ENCODE measurements around the gene INPP5B. TPM values are rescaled to one million over a fixed set of nuclear protein-coding genes. Genes with fewer than 3 reads are reported as not detected.

Gene INPP5B
- total and polyA plus RNA-seq, 10 of the 15 experiments (the other 5 are each of a cell fraction or from before 2014, with no cell fraction given): 10.9 to 54.4 (median 26.9) TPM

DNA sequence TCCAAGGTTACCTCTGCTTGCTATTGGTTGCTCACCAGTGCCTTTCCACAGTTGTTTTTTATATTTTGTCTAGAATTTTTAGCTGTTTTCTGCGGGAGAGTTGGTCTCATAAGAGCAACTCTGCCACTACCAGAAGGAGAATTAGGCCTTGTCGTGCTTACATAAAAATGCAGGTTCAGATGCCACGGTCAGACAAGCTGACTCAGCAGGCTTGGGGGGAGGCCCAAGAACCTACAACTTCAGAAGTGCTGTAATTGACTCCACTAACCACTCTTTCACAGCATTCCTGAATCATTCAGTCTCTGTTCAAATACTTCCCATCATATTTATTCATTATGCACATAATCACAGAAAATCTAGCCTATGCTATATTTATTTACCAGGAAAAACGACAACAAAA is 115.7 kb downstream of the INPP5B start:
- ChIA-PET RAD21 (ENCODE audit: unreplicated experiment) (no interaction called here), CTCF (interaction anchor here (1.3 to 2.2 kb wide), 2 partner anchors 24 to 29 kb away, joined by 6 to 8 read pairs; partner anchors contain the start of genes C1orf122 and MTF1)
- 90% methylated on average over 4 of the region's 4 CpGs for WGBS (ENCODE audit: insufficient coverage, insufficient replicate concordance, low lambda C conversion rate, missing lambda C conversion rate)
- TF ChIP-seq POLR2A (IDR thresholded peaks at IDR 0.05; ENCODE audit: low read depth, low read length): no peak
- TF ChIP-seq SMARCA5 (IDR thresholded peaks at IDR 0.05): no peak
- TF ChIP-seq HDAC2 (IDR thresholded peaks at IDR 0.05): no peak
- TF ChIP-seq RAD21 (IDR thresholded peaks at IDR 0.05; ENCODE audit: insufficient read depth, low read depth, low read length): no peak
- TF ChIP-seq EZH2 (IDR thresholded peaks at IDR 0.05; ENCODE audit: borderline replicate concordance, control insufficient read depth, low read depth, low read length): no peak
- TF ChIP-seq, protein P1, sequence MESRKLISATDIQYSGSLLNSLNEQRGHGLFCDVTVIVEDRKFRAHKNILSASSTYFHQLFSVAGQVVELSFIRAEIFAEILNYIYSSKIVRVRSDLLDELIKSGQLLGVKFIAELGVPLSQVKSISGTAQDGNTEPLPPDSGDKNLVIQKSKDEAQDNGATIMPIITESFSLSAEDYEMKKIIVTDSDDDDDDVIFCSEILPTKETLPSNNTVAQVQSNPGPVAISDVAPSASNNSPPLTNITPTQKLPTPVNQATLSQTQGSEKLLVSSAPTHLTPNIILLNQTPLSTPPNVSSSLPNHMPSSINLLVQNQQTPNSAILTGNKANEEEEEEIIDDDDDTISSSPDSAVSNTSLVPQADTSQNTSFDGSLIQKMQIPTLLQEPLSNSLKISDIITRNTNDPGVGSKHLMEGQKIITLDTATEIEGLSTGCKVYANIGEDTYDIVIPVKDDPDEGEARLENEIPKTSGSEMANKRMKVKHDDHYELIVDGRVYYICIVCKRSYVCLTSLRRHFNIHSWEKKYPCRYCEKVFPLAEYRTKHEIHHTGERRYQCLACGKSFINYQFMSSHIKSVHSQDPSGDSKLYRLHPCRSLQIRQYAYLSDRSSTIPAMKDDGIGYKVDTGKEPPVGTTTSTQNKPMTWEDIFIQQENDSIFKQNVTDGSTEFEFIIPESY (IDR thresholded peaks at IDR 0.05): no peak
- TF ChIP-seq, protein P2, sequence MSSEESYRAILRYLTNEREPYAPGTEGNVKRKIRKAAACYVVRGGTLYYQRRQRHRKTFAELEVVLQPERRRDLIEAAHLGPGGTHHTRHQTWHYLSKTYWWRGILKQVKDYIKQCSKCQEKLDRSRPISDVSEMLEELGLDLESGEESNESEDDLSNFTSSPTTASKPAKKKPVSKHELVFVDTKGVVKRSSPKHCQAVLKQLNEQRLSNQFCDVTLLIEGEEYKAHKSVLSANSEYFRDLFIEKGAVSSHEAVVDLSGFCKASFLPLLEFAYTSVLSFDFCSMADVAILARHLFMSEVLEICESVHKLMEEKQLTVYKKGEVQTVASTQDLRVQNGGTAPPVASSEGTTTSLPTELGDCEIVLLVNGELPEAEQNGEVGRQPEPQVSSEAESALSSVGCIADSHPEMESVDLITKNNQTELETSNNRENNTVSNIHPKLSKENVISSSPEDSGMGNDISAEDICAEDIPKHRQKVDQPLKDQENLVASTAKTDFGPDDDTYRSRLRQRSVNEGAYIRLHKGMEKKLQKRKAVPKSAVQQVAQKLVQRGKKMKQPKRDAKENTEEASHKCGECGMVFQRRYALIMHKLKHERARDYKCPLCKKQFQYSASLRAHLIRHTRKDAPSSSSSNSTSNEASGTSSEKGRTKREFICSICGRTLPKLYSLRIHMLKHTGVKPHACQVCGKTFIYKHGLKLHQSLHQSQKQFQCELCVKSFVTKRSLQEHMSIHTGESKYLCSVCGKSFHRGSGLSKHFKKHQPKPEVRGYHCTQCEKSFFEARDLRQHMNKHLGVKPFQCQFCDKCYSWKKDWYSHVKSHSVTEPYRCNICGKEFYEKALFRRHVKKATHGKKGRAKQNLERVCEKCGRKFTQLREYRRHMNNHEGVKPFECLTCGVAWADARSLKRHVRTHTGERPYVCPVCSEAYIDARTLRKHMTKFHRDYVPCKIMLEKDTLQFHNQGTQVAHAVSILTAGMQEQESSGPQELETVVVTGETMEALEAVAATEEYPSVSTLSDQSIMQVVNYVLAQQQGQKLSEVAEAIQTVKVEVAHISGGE (CRISPR knock-in tag; IDR thresholded peaks at IDR 0.05): no peak
- TF ChIP-seq ZSCAN29 (IDR thresholded peaks at IDR 0.05): no peak
- TF ChIP-seq TBL1XR1 (IDR thresholded peaks at IDR 0.05; ENCODE audit: low read depth, low read length): no peak
- TF ChIP-seq STAT1 (conservative IDR thresholded peaks at IDR 0.05): no peak
- TF ChIP-seq, protein P3, sequence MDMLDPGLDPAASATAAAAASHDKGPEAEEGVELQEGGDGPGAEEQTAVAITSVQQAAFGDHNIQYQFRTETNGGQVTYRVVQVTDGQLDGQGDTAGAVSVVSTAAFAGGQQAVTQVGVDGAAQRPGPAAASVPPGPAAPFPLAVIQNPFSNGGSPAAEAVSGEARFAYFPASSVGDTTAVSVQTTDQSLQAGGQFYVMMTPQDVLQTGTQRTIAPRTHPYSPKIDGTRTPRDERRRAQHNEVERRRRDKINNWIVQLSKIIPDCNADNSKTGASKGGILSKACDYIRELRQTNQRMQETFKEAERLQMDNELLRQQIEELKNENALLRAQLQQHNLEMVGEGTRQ (IDR thresholded peaks at IDR 0.05; ENCODE audit: borderline replicate concordance, low read depth, low read length): no peak
- TF ChIP-seq SPI1 (IDR thresholded peaks at IDR 0.05; ENCODE audit: borderline replicate concordance, insufficient read depth, low read depth, low read length): no peak
- TF ChIP-seq, protein P4, sequence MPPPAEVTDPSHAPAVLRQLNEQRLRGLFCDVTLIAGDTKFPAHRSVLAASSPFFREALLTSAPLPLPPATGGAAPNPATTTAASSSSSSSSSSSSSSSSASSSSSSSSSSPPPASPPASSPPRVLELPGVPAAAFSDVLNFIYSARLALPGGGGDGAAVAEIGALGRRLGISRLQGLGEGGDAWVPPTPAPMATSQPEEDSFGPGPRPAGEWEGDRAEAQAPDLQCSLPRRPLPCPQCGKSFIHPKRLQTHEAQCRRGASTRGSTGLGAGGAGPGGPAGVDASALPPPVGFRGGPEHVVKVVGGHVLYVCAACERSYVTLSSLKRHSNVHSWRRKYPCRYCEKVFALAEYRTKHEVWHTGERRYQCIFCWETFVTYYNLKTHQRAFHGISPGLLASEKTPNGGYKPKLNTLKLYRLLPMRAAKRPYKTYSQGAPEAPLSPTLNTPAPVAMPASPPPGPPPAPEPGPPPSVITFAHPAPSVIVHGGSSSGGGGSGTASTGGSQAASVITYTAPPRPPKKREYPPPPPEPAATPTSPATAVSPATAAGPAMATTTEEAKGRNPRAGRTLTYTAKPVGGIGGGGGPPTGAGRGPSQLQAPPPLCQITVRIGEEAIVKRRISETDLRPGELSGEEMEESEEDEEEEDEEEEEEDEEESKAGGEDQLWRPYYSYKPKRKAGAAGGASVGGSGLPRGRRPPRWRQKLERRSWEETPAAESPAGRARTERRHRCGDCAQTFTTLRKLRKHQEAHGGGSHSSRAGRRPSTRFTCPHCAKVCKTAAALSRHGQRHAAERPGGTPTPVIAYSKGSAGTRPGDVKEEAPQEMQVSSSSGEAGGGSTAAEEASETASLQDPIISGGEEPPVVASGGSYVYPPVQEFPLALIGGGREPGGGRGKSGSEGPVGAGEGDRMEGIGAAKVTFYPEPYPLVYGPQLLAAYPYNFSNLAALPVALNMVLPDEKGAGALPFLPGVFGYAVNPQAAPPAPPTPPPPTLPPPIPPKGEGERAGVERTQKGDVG (CRISPR knock-in tag; IDR thresholded peaks at IDR 0.05): no peak
- TF ChIP-seq, protein P5, sequence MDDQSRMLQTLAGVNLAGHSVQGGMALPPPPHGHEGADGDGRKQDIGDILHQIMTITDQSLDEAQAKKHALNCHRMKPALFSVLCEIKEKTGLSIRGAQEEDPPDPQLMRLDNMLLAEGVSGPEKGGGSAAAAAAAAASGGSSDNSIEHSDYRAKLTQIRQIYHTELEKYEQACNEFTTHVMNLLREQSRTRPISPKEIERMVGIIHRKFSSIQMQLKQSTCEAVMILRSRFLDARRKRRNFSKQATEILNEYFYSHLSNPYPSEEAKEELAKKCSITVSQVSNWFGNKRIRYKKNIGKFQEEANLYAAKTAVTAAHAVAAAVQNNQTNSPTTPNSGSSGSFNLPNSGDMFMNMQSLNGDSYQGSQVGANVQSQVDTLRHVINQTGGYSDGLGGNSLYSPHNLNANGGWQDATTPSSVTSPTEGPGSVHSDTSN (IDR thresholded peaks at IDR 0.05; ENCODE audit: insufficient replicate concordance, low read depth, low read length): no peak
- TF ChIP-seq YBX1 (IDR thresholded peaks at IDR 0.05): no peak

More for the DNA sequence above, 115.7 kb downstream of the INPP5B start:
- H3K27me3 ChIP-seq (replicated peaks in 1 of 2; ENCODE audit: control insufficient read depth in 2 of 2, insufficient read depth in 2 of 2, low read length in 1 of 2): no peaks in the 10 kb centered on the region
- intact Hi-C loops (cut with micrococcal nuclease; ENCODE audit: unreplicated experiment) (no loop called here), in situ Hi-C loops (cut with MboI) (no loop called here)
- H3K9me3 ChIP-seq (replicated peaks; ENCODE audit: control insufficient read depth, insufficient read depth, low read length): no peaks in the 10 kb centered on the region
- H3K79me2 ChIP-seq (ENCODE audit: control insufficient read depth, insufficient read depth, low read length): no peaks in the 10 kb centered on the region
- H3K4me1 ChIP-seq (ENCODE audit: control insufficient read depth, insufficient read depth, low read length): no peaks in the 10 kb centered on the region
- DNase-seq (ENCODE audit: low read depth, low spot score) (no peak), ATAC-seq (no peak), FAIRE-seq (no peak)
- SMC1A ChIA-PET (ENCODE audit: uncharacterized antibody, unreplicated experiment): no interaction called here
- H3K27ac ChIP-seq (ENCODE audit: control insufficient read depth, insufficient read depth): no peak overlapping the region
- H3K4me3 ChIP-seq: no peak overlapping the region
- POLR2A ChIA-PET: interaction anchor here (1.2 kb wide), 1 partner anchor 31 kb away, joined by 4 read pairs; no protein-coding TSS in a partner anchor
- H3K4me2 ChIP-seq (ENCODE audit: control insufficient read depth, insufficient read depth): no peak overlapping the region
- H4K20me1 ChIP-seq (ENCODE audit: control insufficient read depth, insufficient read depth): no peaks in the 10 kb centered on the region
- BruUV-seq (replicated peaks): no TSS peak
- H3K36me3 ChIP-seq (ENCODE audit: control insufficient read depth in 2 of 2, insufficient read depth in 2 of 2, low read length in 1 of 2): peaks cover 8 to 30% of the 10 kb centered on the region in 2 experiments
- no peak overlapping the region for H2AFZ ChIP-seq (ENCODE audit: control insufficient read depth, low read depth, low read length)
- no peak overlapping the region for H3K9ac ChIP-seq (ENCODE audit: control insufficient read depth, insufficient read depth, low read length)
